ENCODE data around the gene ZNF714.
A peak's percentile ranks its signal among the peaks of the same experiment; 100 is the strongest.

ZNF714 gene

DNA sequence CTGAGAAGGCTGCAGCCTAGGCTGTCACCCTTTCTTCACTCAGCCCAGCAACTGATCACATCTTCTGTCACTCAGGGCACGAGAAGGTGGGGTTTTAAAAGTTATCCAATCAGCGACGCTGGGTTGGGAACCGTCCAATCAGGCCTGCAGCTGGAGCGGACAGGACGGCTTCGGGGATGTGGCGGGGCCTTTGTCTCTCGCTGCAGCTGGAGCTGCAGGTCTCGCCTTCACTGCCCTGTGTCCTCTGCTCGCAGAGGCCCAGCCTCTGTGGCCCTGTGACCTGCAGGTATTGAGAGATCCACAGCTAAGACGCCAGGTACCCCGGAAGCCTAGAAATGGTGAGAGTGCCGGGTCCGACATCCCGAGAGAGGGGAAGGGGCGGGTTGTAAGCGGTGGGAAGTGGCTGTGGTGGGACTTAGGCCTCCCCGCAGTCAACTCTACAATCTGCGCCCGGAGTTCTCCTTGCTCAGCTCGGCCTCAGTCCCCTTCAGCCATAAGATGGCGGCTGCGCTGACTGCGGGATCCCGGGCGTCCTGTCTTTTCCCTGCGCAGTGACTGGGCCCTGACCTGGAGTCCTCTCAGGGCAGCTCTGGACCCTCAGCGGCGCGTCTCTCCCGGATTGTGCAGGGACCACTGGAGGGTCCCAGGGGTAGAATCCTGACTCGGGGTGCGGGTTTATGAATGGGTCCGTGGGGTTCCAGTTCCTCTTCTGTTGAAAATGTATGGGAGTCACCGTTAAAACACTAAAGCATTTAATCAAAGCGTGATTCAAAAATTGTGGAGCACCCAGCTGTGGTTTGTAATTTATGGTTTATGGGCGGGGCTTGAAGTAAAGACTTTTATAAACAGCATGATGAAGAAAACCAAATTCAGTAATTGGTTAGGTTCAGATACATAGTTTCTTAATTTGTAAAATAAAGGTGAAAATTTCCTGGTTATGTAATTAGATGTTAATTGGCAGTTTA lies at the start of gene ZNF714:
Gene ZNF714 (plus strand): TSS at position 193 of the 965 bp plus-strand sequence. CDS start 16,066 bp downstream, outside the sequence.
- TF ChIP-seq CREB1 (IDR thresholded peaks at IDR 0.05; ENCODE audit: low read depth) (no peak), TCF12 (IDR thresholded peaks at IDR 0.05; ENCODE audit: low read depth) (no peak), YY1 (IDR thresholded peaks at IDR 0.05; ENCODE audit: low read depth) (peak; percentile 85), EGR1 (IDR thresholded peaks at IDR 0.05) (no peak), TEAD4 (IDR thresholded peaks at IDR 0.05) (0 out of 2 replicates have a peak, but pooled peaks have one; percentile 7), TAF1 (IDR thresholded peaks at IDR 0.05; ENCODE audit: low read depth) (peak; percentile 86), RAD21 (IDR thresholded peaks at IDR 0.05; ENCODE audit: low read depth) (no peak)
- TF ChIP-seq, protein P1, sequence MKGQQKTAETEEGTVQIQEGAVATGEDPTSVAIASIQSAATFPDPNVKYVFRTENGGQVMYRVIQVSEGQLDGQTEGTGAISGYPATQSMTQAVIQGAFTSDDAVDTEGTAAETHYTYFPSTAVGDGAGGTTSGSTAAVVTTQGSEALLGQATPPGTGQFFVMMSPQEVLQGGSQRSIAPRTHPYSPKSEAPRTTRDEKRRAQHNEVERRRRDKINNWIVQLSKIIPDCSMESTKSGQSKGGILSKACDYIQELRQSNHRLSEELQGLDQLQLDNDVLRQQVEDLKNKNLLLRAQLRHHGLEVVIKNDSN (IDR thresholded peaks at IDR 0.05) = no peak

DNA sequence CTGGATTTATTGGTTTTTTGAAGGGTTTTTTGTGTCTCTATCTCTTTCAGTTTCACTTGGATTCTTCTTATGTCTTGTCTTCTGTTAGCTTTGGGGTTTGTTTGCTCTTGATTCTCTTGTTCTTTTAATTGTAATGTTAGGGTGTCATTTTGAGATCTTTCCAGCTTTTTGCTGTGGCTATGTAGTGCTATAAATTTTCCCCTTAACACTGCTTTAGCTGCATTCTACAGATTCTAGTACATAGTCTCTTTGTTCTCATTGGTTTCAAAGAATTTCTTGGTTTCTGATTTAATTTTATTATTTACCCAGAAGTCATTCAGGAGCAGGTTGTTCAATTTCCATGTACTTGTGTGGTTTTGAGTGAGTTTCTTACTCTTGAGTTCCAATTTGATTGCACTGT lies 37.0 kb upstream of the ZNF714 start:
- no peak for TF ChIP-seq FOXM1 (IDR thresholded peaks at IDR 0.05; ENCODE audit: borderline replicate concordance, low read depth)
- no peak for TF ChIP-seq RAD21 (IDR thresholded peaks at IDR 0.05; ENCODE audit: low read depth)
- no peak for TF ChIP-seq YY1 (IDR thresholded peaks at IDR 0.05; ENCODE audit: low read depth)
- TF ChIP-seq, protein P2, sequence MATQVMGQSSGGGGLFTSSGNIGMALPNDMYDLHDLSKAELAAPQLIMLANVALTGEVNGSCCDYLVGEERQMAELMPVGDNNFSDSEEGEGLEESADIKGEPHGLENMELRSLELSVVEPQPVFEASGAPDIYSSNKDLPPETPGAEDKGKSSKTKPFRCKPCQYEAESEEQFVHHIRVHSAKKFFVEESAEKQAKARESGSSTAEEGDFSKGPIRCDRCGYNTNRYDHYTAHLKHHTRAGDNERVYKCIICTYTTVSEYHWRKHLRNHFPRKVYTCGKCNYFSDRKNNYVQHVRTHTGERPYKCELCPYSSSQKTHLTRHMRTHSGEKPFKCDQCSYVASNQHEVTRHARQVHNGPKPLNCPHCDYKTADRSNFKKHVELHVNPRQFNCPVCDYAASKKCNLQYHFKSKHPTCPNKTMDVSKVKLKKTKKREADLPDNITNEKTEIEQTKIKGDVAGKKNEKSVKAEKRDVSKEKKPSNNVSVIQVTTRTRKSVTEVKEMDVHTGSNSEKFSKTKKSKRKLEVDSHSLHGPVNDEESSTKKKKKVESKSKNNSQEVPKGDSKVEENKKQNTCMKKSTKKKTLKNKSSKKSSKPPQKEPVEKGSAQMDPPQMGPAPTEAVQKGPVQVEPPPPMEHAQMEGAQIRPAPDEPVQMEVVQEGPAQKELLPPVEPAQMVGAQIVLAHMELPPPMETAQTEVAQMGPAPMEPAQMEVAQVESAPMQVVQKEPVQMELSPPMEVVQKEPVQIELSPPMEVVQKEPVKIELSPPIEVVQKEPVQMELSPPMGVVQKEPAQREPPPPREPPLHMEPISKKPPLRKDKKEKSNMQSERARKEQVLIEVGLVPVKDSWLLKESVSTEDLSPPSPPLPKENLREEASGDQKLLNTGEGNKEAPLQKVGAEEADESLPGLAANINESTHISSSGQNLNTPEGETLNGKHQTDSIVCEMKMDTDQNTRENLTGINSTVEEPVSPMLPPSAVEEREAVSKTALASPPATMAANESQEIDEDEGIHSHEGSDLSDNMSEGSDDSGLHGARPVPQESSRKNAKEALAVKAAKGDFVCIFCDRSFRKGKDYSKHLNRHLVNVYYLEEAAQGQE (IDR thresholded peaks at IDR 0.05; ENCODE audit: low read depth) = no peak
- TF ChIP-seq, protein P3, sequence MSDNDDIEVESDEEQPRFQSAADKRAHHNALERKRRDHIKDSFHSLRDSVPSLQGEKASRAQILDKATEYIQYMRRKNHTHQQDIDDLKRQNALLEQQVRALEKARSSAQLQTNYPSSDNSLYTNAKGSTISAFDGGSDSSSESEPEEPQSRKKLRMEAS (IDR thresholded peaks at IDR 0.05) = no peak
- no peak for TF ChIP-seq NFIC (IDR thresholded peaks at IDR 0.05)
- TF ChIP-seq CREB1 (IDR thresholded peaks at IDR 0.05; ENCODE audit: low read depth) = no peak
- no peak for TF ChIP-seq TCF12 (IDR thresholded peaks at IDR 0.05; ENCODE audit: low read depth)
- TF ChIP-seq, protein P1 (IDR thresholded peaks at IDR 0.05) = no peak
- TF ChIP-seq EGR1 (IDR thresholded peaks at IDR 0.05) = no peak
- TF ChIP-seq TAF1 (IDR thresholded peaks at IDR 0.05; ENCODE audit: low read depth) = no peak
- no peak for TF ChIP-seq ZBTB7A (IDR thresholded peaks at IDR 0.05; ENCODE audit: low read depth)

DNA sequence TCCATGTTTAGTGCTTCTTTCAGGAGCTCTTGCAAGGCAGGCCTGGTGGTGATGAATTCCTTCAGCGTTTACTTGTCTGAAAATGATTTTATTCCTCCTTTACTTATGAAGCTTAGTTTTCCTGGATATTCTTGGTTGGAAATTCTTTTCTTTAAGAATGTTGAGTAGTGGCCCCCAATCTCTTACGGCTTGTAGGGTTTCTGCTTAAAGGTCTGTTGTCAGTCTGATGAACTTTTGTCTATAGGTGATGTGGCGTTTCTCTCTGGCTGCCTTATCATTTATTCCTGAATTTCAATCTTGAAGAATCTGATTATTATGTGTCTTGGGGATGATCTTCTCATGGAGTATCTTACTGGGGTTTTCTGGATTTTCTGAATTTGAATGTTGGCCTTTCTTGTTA lies 35.5 kb upstream of the ZNF714 start:
- no peak for TF ChIP-seq RAD21 (IDR thresholded peaks at IDR 0.05; ENCODE audit: low read depth)
- TF ChIP-seq, protein P2 (IDR thresholded peaks at IDR 0.05; ENCODE audit: low read depth) = no peak

DNA sequence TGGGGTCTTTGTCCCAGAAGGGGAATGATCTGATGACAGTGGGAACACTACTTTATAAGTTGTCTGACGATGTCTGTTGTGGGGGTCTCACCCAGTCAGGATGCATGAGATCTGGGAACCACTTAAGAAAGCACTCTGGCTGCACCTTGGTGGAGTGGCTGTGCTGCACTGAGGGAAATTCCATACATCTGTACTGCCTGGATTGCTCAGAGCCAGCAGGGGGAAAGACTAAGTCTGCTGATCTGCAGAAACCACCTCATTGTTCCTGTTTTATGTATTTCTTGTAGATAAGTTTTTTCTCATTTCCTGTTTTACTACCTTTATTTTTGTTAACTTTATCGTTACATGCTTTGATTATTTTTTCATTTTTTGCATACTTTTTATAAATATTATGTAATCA lies 34.3 kb upstream of the ZNF714 start:
- TF ChIP-seq, protein P3 (IDR thresholded peaks at IDR 0.05) = no peak
- TF ChIP-seq YY1 (IDR thresholded peaks at IDR 0.05; ENCODE audit: low read depth) = no peak

DNA sequence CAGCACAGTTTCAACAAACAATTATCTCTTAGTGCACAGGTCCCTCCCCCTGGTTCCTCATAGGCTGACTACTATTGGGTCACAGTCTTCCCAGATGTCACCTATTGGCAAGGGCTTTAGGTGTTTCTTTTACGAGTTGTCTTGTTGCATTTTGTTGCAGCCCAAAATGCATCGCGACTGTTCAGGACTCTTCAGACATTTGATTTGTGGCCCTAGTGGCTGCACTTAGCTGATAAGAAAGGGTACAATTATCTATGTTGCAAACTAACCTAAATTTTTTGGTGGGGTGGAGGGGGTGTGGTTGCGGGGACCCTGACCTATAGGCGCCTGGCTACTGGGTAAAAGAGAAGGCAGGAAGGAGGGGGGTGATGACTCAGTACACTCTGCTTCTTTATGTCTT lies 29.1 kb upstream of the ZNF714 start:
- TF ChIP-seq YY1 (IDR thresholded peaks at IDR 0.05; ENCODE audit: low read depth) (no peak), FOXM1 (IDR thresholded peaks at IDR 0.05; ENCODE audit: borderline replicate concordance, low read depth) (no peak), TCF12 (IDR thresholded peaks at IDR 0.05; ENCODE audit: low read depth) (no peak), TEAD4 (IDR thresholded peaks at IDR 0.05) (no peak)
- TF ChIP-seq, protein P2 (IDR thresholded peaks at IDR 0.05; ENCODE audit: low read depth) = no peak
